GM18519 (cell line): Measurements from ENCODE around the gene DCTN2.
A peak's percentile ranks its signal among the peaks of the same experiment; 100 is the strongest.
"Not testable (repeated sequence)": the region's sequence is repeated elsewhere in the genome, so short reads cannot be mapped to it uniquely, and the experiment has no call there.

ENCODE experiments used
- ATAC-seq: cut with Tn5 transposase; IDR thresholded peaks from one replicate; pipeline ENCODE4 v1.9.1; 2021; ENCODE audit warnings: mild to moderate bottlenecking, moderate library complexity; ENCODE audit not compliant: unreplicated experiment, low FRiP score

DCTN2 gene

DNA sequence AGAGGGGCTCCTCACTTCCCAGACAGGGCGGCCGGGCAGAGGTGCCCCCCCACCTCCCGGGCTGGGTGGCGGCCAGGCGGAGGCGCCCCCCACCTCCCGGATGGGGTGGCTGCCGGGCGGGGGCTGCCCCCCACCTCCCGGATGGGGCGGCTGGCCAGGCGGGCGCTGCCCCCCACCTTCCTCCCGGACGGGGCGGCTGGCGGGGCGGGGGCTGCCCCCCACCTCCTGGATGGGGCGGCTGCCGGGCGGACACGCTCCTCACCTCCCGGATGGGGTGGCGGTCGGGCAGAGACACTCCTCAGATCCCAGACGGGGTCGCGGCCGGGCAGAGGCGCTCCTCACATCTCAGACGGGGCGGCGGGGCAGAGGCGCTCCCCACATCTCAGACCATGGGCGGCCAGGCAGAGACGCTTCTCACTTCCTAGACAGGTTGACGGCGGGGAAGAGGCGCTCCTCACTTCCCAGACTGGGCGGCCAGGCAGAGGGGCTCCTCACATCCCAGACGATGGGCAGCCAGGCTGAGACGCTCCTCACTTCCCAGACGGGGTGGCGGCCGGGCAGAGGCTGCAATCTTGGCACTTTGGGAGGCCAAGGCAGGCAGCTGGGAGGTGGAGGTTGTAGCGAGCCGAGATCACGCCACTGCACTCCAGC is 51.8 kb downstream of the DCTN2 start:
- ATAC-seq, result not testable (repeated sequence)

- ATAC-seq, result no peak
These were observed 55.4 kb downstream of the DCTN2 start for GRCh38 chr12:57491393-57492280.

GRCh38 chr12:57490126-57490525 is 56.9 kb downstream of the DCTN2 start:
- no peak for ATAC-seq

DNA sequence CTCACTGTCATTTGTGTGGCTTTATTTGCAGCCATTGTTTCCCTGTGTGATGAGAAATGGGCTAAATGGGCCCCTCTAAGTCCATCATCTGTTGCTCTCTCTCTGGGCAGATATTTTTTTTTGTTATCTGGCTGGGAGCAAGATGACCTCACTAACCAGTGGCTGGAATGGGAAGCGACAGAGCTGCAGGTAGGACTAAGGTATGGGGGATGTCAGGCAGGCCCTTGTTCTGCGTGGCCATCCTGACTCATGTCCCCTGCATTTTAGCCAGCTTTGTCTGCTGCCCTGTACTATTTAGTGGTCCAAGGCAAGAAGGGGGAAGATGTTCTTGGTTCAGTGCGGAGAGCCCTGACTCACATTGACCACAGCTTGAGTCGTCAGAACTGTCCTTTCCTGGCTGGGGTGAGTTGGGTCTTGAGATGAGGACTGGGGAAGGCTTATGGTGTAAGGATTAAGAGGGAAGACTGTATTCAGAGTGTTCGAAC is 57.8 kb downstream of the DCTN2 start:
- ATAC-seq, result no peak

GRCh38 chr12:57488402-57489156 is 58.4 kb downstream of the DCTN2 start:
- ATAC-seq, result no peak

DNA sequence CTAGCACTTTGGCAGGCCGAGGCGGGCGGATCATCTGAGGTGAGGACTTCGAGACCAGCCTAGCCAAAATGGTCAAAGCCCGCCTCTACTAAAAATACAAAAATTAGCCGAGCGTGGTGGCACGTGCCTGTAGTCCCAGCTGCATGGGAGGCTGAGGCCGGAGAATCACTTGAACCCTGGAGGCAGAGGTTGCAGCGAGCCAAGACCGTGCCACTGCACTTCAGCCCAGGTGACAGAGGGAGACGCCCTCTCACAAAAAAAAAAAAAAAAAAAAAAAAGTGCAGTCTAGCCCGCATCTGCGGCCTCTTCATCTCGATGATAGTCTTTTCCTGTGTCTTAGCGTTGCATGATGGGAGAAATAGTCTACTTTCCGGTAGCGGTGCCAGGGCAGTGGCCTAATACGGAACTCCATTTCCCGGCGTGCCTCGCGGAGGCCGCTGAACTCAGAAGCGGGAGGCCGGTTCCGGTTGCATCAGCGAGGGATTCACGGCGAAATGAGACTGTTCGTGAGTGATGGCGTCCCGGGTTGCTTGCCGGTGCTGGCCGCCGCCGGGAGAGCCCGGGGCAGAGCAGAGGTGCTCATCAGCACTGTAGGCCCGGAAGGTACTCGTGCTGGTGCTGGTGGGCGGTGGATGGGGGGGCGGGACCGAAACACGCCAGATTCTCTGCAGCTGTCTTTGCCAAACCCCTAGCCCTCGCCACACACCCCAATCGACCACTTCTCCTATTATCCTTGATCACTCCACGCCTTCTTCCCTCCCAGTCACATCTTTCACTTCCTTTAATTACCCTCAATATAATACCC is 59.2 kb downstream of the DCTN2 start, which contains the start of gene MARS1:
TSS of gene MARS1 (plus strand) at position 472 of the 805 bp plus-strand sequence. CDS start at position 495, 23 bp downstream.
- ATAC-seq, result peak; percentile 97

DNA sequence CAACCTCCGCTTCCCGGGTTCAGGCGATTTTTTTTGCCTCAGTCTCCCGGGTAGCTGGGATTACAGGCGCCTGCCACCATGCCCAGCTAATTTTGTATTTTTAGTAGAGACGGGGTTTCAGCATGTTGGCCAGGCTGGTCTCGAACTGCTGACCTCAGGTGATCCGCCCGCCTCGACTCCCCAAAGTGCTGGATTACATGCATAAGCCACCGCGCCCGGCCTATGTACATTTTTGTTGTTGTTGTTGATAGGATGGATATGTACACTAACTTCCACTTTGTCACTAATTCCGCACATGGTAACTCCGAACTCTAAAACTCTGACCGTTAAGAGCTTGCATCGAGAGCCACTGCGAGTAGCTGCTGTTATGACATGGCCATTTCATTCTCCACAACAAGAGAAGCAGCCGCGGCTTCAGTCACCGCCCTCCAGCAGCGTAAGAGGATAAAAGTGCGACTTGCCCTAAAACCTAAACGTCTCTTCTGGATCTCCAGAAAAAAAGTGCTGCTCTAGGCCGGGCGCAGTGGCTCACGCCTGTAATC is 59.9 kb downstream of the DCTN2 start:
- ATAC-seq, result no peak

DNA sequence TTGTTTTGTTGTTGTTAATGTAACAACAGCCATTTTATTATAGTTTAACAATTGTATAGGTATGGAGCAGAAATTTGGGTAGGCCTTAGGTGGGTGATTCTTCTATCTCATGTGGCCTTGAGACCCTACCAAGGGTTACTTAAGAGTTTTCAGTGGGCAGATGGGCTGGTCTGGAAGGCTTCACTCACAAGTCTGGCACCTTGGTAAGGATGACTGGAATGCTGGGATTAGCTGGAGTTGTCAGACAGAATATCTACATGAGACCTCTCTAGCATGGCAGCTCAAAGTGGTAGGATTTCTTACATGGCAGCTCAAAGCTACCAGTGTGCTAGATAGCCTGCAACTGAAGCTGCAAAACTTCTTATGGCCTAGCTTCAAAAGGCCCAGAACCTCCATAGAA is 61.3 kb downstream of the DCTN2 start:
- no peak for ATAC-seq

DNA sequence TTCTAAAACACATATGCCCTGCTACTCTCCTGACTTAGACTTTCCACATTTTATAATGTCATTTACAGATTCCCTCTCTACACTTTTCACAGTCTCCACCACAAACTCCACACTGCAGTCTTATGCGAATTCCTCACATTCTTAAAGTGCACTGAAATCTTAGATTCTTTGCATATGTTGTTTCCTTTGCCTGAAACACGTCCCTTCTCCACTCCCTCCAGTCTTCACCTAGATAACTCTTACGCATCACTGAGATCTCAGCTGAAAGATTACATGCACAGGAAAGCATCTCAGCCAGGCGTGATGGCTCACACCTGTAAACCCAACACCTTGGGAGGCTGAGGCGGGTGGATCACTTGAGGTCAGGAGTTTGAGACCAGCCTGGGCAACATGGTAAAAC is 63.5 kb downstream of the DCTN2 start:
- ATAC-seq, result no peak

DNA sequence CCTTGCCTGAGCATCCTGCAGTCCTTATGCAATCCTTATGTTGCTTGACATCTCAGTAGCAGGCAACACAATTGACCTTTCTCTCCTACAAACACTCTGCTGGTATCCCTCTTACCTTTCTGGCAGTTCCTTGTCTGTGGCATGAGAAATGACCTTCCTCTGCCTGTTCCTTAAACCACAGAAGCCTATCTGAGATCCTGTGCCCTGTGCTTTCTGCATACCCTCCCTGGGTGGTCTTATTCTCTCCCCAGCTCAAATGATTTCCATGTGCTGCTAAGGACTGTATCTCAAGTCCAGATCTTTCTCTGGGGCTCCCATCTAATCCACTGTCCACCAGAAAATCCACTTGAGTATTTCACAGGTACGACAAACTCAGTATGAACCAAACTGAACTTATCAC is 65.3 kb downstream of the DCTN2 start:
- ATAC-seq, result no peak
